GM06990 (cell line): ENCODE results near the gene GRIP1.

ENCODE experiments used
- DNase-seq: peaks from one replicate; pipeline ENCODE4 v3.0.0-alpha.2; 2011; ENCODE audit not compliant: insufficient read length; ENCODE audit errors: extremely low read depth
- H3K27me3 ChIP-seq: replicated peaks from 2 replicates; pipeline ENCODE4 v1.6.0; 2011; ENCODE audit warnings: low read length; ENCODE audit not compliant: control insufficient read depth, insufficient read depth
- H3K36me3 ChIP-seq: 2 replicates; pipeline ENCODE4 v1.5.1; 2011; ENCODE audit warnings: low read length; ENCODE audit not compliant: control insufficient read depth, insufficient read depth
- H3K4me3 ChIP-seq: replicated peaks from 2 replicates; pipeline ENCODE4 v1.5.1; 2011; ENCODE audit warnings: low read depth, mild to moderate bottlenecking, control low read depth, low read length
- CTCF ChIP-seq: IDR thresholded peaks from 2 replicates; pipeline ENCODE4 v1.5.1; 2011; ENCODE audit warnings: low read length, control low read depth, mild to moderate bottlenecking, inconsistent platforms; ENCODE audit not compliant: insufficient read depth, poor library complexity, severe bottlenecking

The GRIP1 gene

GRCh38 chr12:66549050-66549389, 129.9 kb downstream of the GRIP1 start:
- H3K36me3 ChIP-seq, result no peaks in the 10 kb centered on the region
- no peaks in the 10 kb centered on the region for H3K27me3 ChIP-seq
- no peak for TF ChIP-seq CTCF
- H3K4me3 ChIP-seq, result no peak overlapping the region
- DNase-seq, result no peak

GRCh38 chr12:66548338-66549049, 130.4 kb downstream of the GRIP1 start:
- peak; percentile 57 for TF ChIP-seq CTCF
- no peaks in the 10 kb centered on the region for H3K36me3 ChIP-seq
- no peaks in the 10 kb centered on the region for H3K27me3 ChIP-seq
- no peak for DNase-seq
- H3K4me3 ChIP-seq, result no peak overlapping the region

- no peak for DNase-seq
- Histone ChIP-seq H3K36me3 (no peaks in the 10 kb centered on the region), H3K27me3 (no peaks in the 10 kb centered on the region), H3K4me3 (no peak overlapping the region)
- TF ChIP-seq CTCF, result no peak
Measured at GRCh38 chr12:66541426-66541825, 137.4 kb downstream of the GRIP1 start.

- DNase-seq, result no peak
- Histone ChIP-seq H3K4me3 (no peak overlapping the region), H3K27me3 (no peaks in the 10 kb centered on the region), H3K36me3 (no peaks in the 10 kb centered on the region)
- no peak for TF ChIP-seq CTCF
Measured at GRCh38 chr12:66539431-66539830, 139.4 kb downstream of the GRIP1 start.

GRCh38 chr12:66538970-66539369, 139.9 kb downstream of the GRIP1 start:
- DNase-seq, result no peak
- H3K36me3 ChIP-seq, result no peaks in the 10 kb centered on the region
- no peak for TF ChIP-seq CTCF
- H3K4me3 ChIP-seq, result no peak overlapping the region
- H3K27me3 ChIP-seq, result no peaks in the 10 kb centered on the region

GRCh38 chr12:66537876-66538275, 141.0 kb downstream of the GRIP1 start:
- DNase-seq, result no peak
- Histone ChIP-seq H3K36me3 (no peaks in the 10 kb centered on the region), H3K27me3 (no peaks in the 10 kb centered on the region), H3K4me3 (no peak overlapping the region)
- TF ChIP-seq CTCF, result no peak
